Measurements from ENCODE around the gene CD44. TPM values are rescaled to one million over a fixed set of nuclear protein-coding genes. Genes with fewer than 3 reads are reported as not detected.

The CD44 gene
- total RNA-seq, 1 donor from 2014 or later, result 188 TPM

GRCh38 chr11:35151241-35151640 lies 12.3 kb downstream of the CD44 start:
- ATAC-seq (no peak), DNase-seq (ENCODE audit: low spot score) (no peak)
- intact Hi-C loops (cut with DNase I), result no loop called here

GRCh38 chr11:35151683-35152280 lies 12.8 kb downstream of the CD44 start:
- no peak for DNase-seq (ENCODE audit: low spot score)
- no peak for ATAC-seq
- intact Hi-C loops (cut with DNase I), result no loop called here

GRCh38 chr11:35152575-35152974 lies 13.6 kb downstream of the CD44 start:
- no peak for ATAC-seq
- intact Hi-C loops (cut with DNase I), result no loop called here
- no peak for DNase-seq (ENCODE audit: low spot score)

- ATAC-seq, result no peak
- intact Hi-C loops (cut with DNase I), result no loop called here
- no peak for DNase-seq (ENCODE audit: low spot score)
These were observed 14.3 kb downstream of the CD44 start for GRCh38 chr11:35153280-35153679.

- ATAC-seq (no peak), DNase-seq (ENCODE audit: low spot score) (no peak)
- intact Hi-C loops (cut with DNase I), result no loop called here
These were observed 16.0 kb downstream of the CD44 start for GRCh38 chr11:35154952-35155351.

GRCh38 chr11:35155677-35156076 lies 16.7 kb downstream of the CD44 start:
- intact Hi-C loops (cut with DNase I), result no loop called here
- DNase-seq (ENCODE audit: low spot score), result no peak
- ATAC-seq, result no peak

- no peak for DNase-seq (ENCODE audit: low spot score)
- ATAC-seq, result peak; percentile 26
- intact Hi-C loops (cut with DNase I), result no loop called here
These were observed 19.1 kb downstream of the CD44 start for GRCh38 chr11:35157814-35158700.

GRCh38 chr11:35158701-35159510 lies 19.9 kb downstream of the CD44 start:
- peak; percentile 88 for ATAC-seq
- intact Hi-C loops (cut with DNase I), result no loop called here
- DNase-seq (ENCODE audit: low spot score), result no peak

GRCh38 chr11:35160246-35160824 lies 21.4 kb downstream of the CD44 start:
- intact Hi-C loops (cut with DNase I), result no loop called here
- ATAC-seq (no peak), DNase-seq (ENCODE audit: low spot score) (no peak)

GRCh38 chr11:35160902-35161597 lies 22.1 kb downstream of the CD44 start:
- intact Hi-C loops (cut with DNase I), result no loop called here
- ATAC-seq, result no peak
- no peak for DNase-seq (ENCODE audit: low spot score)

GRCh38 chr11:35162745-35163144 lies 23.8 kb downstream of the CD44 start:
- no peak for ATAC-seq
- no peak for DNase-seq (ENCODE audit: low spot score)
- intact Hi-C loops (cut with DNase I), result no loop called here

GRCh38 chr11:35163209-35163608 lies 24.2 kb downstream of the CD44 start:
- ATAC-seq (no peak), DNase-seq (ENCODE audit: low spot score) (no peak)
- intact Hi-C loops (cut with DNase I), result no loop called here

GRCh38 chr11:35163702-35164496 lies 24.9 kb downstream of the CD44 start:
- ATAC-seq (no peak), DNase-seq (ENCODE audit: low spot score) (no peak)
- intact Hi-C loops (cut with DNase I), result no loop called here

- ATAC-seq (no peak), DNase-seq (ENCODE audit: low spot score) (no peak)
- intact Hi-C loops (cut with DNase I), result no loop called here
These were observed 26.1 kb downstream of the CD44 start for GRCh38 chr11:35165030-35165422.

GRCh38 chr11:35165423-35166368 lies 26.7 kb downstream of the CD44 start:
- intact Hi-C loops (cut with DNase I), result no loop called here
- DNase-seq (ENCODE audit: low spot score), result no peak
- peak; percentile 37 for ATAC-seq

GRCh38 chr11:35166369-35167360 lies 27.7 kb downstream of the CD44 start:
- intact Hi-C loops (cut with DNase I), result no loop called here
- ATAC-seq (peak; percentile 45), DNase-seq (ENCODE audit: low spot score) (peak; percentile 72)
